SK-N-SH treated with all-trans-retinoic acid at 6 μM for 48 hours (cell line): ENCODE data around the gene VEZF1.

Source experiments
- BACH2 ChIP-seq: fragments of 250-450 bp; sonication (Bioruptor Pico); IDR thresholded peaks from 2 replicates; pipeline ENCODE4 v1.9.0; 2021; ENCODE audit warnings: mild to moderate bottlenecking, borderline replicate concordance
- CSDC2 ChIP-seq: fragments of 250-450 bp; sonication (Bioruptor Pico); IDR thresholded peaks from 2 replicates; pipeline ENCODE4 v1.5.0; 2020; ENCODE audit warnings: mild to moderate bottlenecking, moderate library complexity
- SNAI2 ChIP-seq: fragments of 250-450 bp; sonication (Bioruptor Pico); IDR thresholded peaks from 2 replicates; pipeline ENCODE4 v1.5.0; 2020; ENCODE audit warnings: mild to moderate bottlenecking, moderate library complexity

DNA sequence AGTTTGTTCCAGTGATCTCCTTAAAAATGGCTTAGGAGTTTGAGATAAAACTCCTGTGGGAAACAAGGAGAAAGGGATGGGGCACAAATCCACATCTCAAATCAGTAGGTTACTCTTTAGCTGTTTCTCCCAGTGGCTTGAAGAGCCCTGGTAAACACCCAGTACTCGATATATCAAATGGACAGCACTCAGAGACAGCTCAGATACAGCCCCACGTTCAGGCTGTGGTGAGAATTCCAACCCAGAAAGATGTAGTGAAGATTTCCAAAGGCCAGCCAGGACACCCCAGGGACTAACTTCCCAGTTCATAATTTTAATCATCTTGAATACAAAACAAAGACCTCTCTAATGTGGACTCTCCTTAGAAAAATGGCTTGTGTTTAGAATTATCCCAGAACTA is 6.4 kb upstream of the VEZF1 start:
- TF ChIP-seq CSDC2 (no peak), BACH2 (CRISPR knock-in tag) (no peak), SNAI2 (CRISPR knock-in tag) (no peak)
